Panc1 (cell line): Measurements from ENCODE around the gene FOSL2.

Experiments
- POLR2AphosphoS5 ChIP-seq: IDR thresholded peaks from 2 replicates; pipeline ENCODE4 v1.6.1; 2012; ENCODE audit warnings: mild to moderate bottlenecking, low read depth, low read length, moderate library complexity
- SIN3A ChIP-seq: IDR thresholded peaks from 2 replicates; pipeline ENCODE4 v1.6.1; 2012; ENCODE audit warnings: low read depth, mild to moderate bottlenecking, low read length, moderate library complexity, borderline replicate concordance; ENCODE audit not compliant: insufficient read depth
- TCF7L2 ChIP-seq: IDR thresholded peaks from 2 replicates; pipeline ENCODE4 v1.6.1; 2011; ENCODE audit warnings: mild to moderate bottlenecking, low read depth, low read length, inconsistent platforms
- TF ChIP-seq, protein P1 (sequence below): fragments of 450-650 bp; IDR thresholded peaks from 2 replicates; pipeline ENCODE4 v1.5.1; 2017; ENCODE audit warnings: mild to moderate bottlenecking
- TF ChIP-seq, protein P2 (sequence below), 2 experiments: IDR thresholded peaks; 2 replicates each; pipeline ENCODE4 v1.6.1; 2011 to 2012; ENCODE audit warnings: low read depth in 2 of 2, control low read depth in 1 of 2, low read length in 1 of 2, mild to moderate bottlenecking in 1 of 2, moderate library complexity in 1 of 2; ENCODE audit not compliant: insufficient read depth in 1 of 2

DNA sequence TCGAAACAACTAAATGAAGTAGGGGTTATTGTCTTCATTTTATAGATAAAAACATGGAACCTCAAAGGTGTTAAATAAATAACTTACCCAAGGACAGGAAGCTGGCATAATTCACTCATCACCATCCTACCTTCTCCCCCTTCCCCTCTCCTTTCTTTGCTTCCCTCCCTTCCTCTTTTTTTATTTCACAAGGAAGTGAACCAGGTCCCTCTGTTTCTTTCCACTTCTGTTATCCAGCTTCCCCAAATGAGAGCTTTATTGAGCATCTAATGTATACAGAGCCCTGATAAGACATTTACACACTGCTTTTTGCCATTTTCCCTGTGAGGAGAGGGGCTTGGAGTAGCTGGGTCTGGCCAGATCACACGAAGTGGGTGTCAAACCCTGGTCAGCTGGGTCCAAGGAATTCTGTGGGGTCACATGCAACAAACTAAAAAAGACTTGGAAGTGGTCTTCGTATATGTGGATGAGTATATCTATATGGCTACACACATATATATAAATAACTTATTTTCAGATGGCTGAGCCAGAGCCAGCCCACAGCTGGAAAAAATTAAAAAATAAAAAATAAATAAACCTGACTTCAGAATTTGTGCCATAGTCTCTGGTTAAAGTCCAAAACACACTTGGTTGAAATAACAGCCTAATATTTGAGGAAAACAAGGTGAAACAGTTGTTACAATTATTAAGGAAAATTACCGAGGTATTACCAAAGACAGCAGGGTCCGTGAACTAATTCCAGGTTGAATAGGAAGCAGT lies 49.3 kb upstream of the FOSL2 start:
- TF ChIP-seq, protein P1, sequence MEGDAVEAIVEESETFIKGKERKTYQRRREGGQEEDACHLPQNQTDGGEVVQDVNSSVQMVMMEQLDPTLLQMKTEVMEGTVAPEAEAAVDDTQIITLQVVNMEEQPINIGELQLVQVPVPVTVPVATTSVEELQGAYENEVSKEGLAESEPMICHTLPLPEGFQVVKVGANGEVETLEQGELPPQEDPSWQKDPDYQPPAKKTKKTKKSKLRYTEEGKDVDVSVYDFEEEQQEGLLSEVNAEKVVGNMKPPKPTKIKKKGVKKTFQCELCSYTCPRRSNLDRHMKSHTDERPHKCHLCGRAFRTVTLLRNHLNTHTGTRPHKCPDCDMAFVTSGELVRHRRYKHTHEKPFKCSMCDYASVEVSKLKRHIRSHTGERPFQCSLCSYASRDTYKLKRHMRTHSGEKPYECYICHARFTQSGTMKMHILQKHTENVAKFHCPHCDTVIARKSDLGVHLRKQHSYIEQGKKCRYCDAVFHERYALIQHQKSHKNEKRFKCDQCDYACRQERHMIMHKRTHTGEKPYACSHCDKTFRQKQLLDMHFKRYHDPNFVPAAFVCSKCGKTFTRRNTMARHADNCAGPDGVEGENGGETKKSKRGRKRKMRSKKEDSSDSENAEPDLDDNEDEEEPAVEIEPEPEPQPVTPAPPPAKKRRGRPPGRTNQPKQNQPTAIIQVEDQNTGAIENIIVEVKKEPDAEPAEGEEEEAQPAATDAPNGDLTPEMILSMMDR, result no peak
- TF ChIP-seq POLR2AphosphoS5, result no peak
- no peak for TF ChIP-seq SIN3A
- no peak for TF ChIP-seq TCF7L2
- TF ChIP-seq, protein P2, sequence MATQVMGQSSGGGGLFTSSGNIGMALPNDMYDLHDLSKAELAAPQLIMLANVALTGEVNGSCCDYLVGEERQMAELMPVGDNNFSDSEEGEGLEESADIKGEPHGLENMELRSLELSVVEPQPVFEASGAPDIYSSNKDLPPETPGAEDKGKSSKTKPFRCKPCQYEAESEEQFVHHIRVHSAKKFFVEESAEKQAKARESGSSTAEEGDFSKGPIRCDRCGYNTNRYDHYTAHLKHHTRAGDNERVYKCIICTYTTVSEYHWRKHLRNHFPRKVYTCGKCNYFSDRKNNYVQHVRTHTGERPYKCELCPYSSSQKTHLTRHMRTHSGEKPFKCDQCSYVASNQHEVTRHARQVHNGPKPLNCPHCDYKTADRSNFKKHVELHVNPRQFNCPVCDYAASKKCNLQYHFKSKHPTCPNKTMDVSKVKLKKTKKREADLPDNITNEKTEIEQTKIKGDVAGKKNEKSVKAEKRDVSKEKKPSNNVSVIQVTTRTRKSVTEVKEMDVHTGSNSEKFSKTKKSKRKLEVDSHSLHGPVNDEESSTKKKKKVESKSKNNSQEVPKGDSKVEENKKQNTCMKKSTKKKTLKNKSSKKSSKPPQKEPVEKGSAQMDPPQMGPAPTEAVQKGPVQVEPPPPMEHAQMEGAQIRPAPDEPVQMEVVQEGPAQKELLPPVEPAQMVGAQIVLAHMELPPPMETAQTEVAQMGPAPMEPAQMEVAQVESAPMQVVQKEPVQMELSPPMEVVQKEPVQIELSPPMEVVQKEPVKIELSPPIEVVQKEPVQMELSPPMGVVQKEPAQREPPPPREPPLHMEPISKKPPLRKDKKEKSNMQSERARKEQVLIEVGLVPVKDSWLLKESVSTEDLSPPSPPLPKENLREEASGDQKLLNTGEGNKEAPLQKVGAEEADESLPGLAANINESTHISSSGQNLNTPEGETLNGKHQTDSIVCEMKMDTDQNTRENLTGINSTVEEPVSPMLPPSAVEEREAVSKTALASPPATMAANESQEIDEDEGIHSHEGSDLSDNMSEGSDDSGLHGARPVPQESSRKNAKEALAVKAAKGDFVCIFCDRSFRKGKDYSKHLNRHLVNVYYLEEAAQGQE (IDR thresholded peaks at IDR 0.05; ENCODE audit: insufficient read depth in 1 of 2, low read depth in 2 of 2, low read length in 1 of 2), result no peak
